B cell (primary cell): ENCODE data around the gene ATP5F1E. TPM values are rescaled to one million over a fixed set of nuclear protein-coding genes. Genes with fewer than 3 reads are reported as not detected.

Experiments used
- ATAC-seq: fragments of 200-7000 bp; cut with Tn5 transposase; one replicate; pipeline ENCODE4 v1.10.0; 2021; ENCODE audit warnings: low read depth, mild to moderate bottlenecking, moderate number of reproducible peaks, moderate library complexity
- CTCF ChIA-PET: fragments of 350-600 bp; sonication (Branson Sonifier 250); formaldehyde crosslinking; loops from one replicate; lab custom pipeline; 2021; ENCODE audit warnings: antibody characterized with exemption, inconsistent platforms; lab: Charles Lee
- POLR2A ChIA-PET: fragments of 350-600 bp; sonication (Branson Sonifier 250); formaldehyde crosslinking; loops from one replicate; lab custom pipeline; 2021; ENCODE audit warnings: antibody characterized with exemption; lab: Charles Lee
- DNase-seq: peaks from one replicate; pipeline ENCODE4 v3.0.0; 2013
- H2AFZ ChIP-seq: 2 replicates; pipeline ENCODE4 v1.6.1; 2012; ENCODE audit warnings: mild to moderate bottlenecking, low read depth, low read length; ENCODE audit not compliant: insufficient read depth, poor library complexity, severe bottlenecking
- H3K27ac ChIP-seq, 2 donors: 1 replicate in 1 of 2; 2 replicates in 1 of 2; pipeline ENCODE4 v1.5.1; 2012 to 2013; ENCODE audit warnings: low read length in 2 of 2, mild to moderate bottlenecking in 2 of 2, moderate library complexity in 1 of 2
- H3K27me3 ChIP-seq, 4 experiments: fragments of 200-600 bp in 1 of 4; sonication (generic) in 1 of 4; replicated peaks in 1 of 4; 1 replicate in 2 of 4; 2 replicates in 2 of 4; pipeline versions ENCODE4 v1.6.1 to v1.7.0; 2013 to 2016; ENCODE audit warnings: low read length in 3 of 4, mild to moderate bottlenecking in 2 of 4, mixed read lengths in 1 of 4, moderate library complexity in 1 of 4; ENCODE audit not compliant: insufficient read depth in 4 of 4, control insufficient read depth in 3 of 4; ENCODE audit errors: control extremely low read depth in 1 of 4
- H3K36me3 ChIP-seq, 2 experiments: replicated peaks in 1 of 2; 1 replicate in 1 of 2; 2 replicates in 1 of 2; pipeline versions ENCODE4 v1.6.1 to v1.7.1; 2013; ENCODE audit warnings: low read length in 1 of 2; ENCODE audit not compliant: insufficient read depth in 2 of 2, control insufficient read depth in 1 of 2; ENCODE audit errors: control extremely low read depth in 1 of 2, extremely low read depth in 1 of 2
- H3K4me1 ChIP-seq, 2 donors: fragments of 200-600 bp in 1 of 2; sonication (generic) in 1 of 2; 1 replicate in 1 of 2; 2 replicates in 1 of 2; pipeline versions ENCODE4 v1.5.1 to v1.6.1; 2013 to 2017; ENCODE audit warnings: low read length in 2 of 2; ENCODE audit not compliant: control insufficient read depth in 2 of 2, insufficient read depth in 2 of 2
- H3K4me2 ChIP-seq: replicated peaks from 2 replicates; pipeline ENCODE3; 2012; ENCODE audit warnings: mild to moderate bottlenecking, low read depth, low read length; ENCODE audit not compliant: poor library complexity, severe bottlenecking
- H3K4me3 ChIP-seq, 5 experiments: fragments of 200-600 bp in 1 of 5; sonication (generic) in 1 of 5; 1 replicate in 3 of 5; 2 replicates in 2 of 5; pipeline versions ENCODE4 v1.5.1 to v1.7.0; 2011 to 2016; ENCODE audit warnings: low read length in 4 of 5, mild to moderate bottlenecking in 4 of 5, low read depth in 2 of 5, control low read depth in 1 of 5, moderate library complexity in 1 of 5; ENCODE audit not compliant: insufficient read depth in 1 of 5; ENCODE audit errors: control extremely low read depth in 1 of 5, extremely low read depth in 1 of 5
- H3K79me2 ChIP-seq: fragments of 200-600 bp; sonication (generic); one replicate; pipeline ENCODE4 v1.6.0; 2016; ENCODE audit warnings: low read length; ENCODE audit not compliant: control insufficient read depth, insufficient read depth
- H3K9ac ChIP-seq: fragments of 200-600 bp; sonication (generic); 2 replicates; pipeline ENCODE4 v1.6.1; 2017; ENCODE audit warnings: mild to moderate bottlenecking, low read length, moderate library complexity
- H3K9me3 ChIP-seq, 3 donors: one replicate each; pipeline versions ENCODE4 v1.6.1 to v1.7.1; 2013; ENCODE audit warnings: low read length in 2 of 3; ENCODE audit not compliant: control insufficient read depth in 2 of 3, insufficient read depth in 1 of 3; ENCODE audit errors: control extremely low read depth in 1 of 3
- H4K20me1 ChIP-seq: 2 replicates; pipeline ENCODE4 v1.6.0; 2012; ENCODE audit warnings: mild to moderate bottlenecking, low read length; ENCODE audit not compliant: insufficient read depth, control insufficient read depth, poor library complexity, severe bottlenecking
- H3K27ac Mint-ChIP-seq: one replicate; pipeline ENCODE4 v1.8.0; 2021; ENCODE audit warnings: mixed read lengths
- H3K27me3 Mint-ChIP-seq: one replicate; pipeline ENCODE4 v1.8.0; 2021; ENCODE audit warnings: mixed read lengths
- H3K4me1 Mint-ChIP-seq: one replicate; pipeline ENCODE4 v1.8.0; 2021; ENCODE audit warnings: mixed read lengths
- H3K4me3 Mint-ChIP-seq: one replicate; pipeline ENCODE4 v1.8.0; 2021; ENCODE audit warnings: mixed read lengths
- H3K9me3 Mint-ChIP-seq: one replicate; pipeline ENCODE4 v1.8.0; 2022; ENCODE audit warnings: mixed read lengths; ENCODE audit not compliant: insufficient read depth
- EZH2 ChIP-seq: IDR thresholded peaks from 2 replicates; pipeline ENCODE4 v1.6.1; 2012; ENCODE audit warnings: borderline replicate concordance, low read depth, mild to moderate bottlenecking, moderate library complexity, low read length; ENCODE audit not compliant: insufficient read depth, poor library complexity, severe bottlenecking
- WGBS: methylation state at CpG from one replicate; pipeline ENCODE4 v1.1.5; 2013; ENCODE audit warnings: missing lambda C conversion rate; ENCODE audit not compliant: insufficient coverage; 5-methylcytosine and 5-hydroxymethylcytosine counted together
- intact Hi-C: fragments of 100-400 bp; cut with micrococcal nuclease; formaldehyde crosslinking; loops from one replicate; pipeline ENCODE4 v1.10.0; 2022
- polyA plus RNA-seq: library from polyadenylated mRNA; depleted of rRNA; stranded (reverse); fragments of >200 nt; gene quantifications from 2 replicates; pipeline ENCODE4 v1.2.3, GENCODE V29; 2012
- total RNA-seq, 2 donors: library from RNA; stranded (reverse); fragments of 120-200 nt in 1 of 2; gene quantifications; 1 replicate in 1 of 2; 2 replicates in 1 of 2; pipeline versions ENCODE4 v1.2.3 to v1.2.4, GENCODE V29; 2013 to 2022
- TF ChIP-seq, protein P1 (sequence below): fragments of 200-600 bp; IDR thresholded peaks from one replicate; pipeline ENCODE4 v1.8.0; 2022; ENCODE audit warnings: antibody characterized with exemption, mild to moderate bottlenecking

ATP5F1E gene
- total and polyA plus RNA-seq, 2 donors (not counting 1 experiment from before 2014, with no cell fraction given): 22.2 to 55.0 TPM

DNA sequence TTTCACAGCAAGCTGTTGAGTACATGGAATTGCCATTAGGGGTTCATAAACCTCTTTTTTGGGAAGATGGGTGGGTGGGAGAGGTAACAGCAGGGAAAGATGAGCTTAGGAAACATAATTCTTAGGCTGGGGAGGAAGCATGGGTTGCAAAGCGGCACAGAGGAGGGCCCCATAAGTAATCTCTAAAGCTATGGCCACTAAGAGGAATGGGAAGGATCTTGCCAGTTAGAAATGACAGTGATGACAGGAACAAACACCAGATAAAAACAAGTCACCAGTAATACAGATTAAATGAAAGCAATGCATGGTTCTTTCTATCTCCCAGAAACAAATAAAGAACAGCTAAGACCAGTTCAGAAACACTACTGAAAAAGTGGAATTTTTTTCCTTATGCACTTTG lies 41.4 kb upstream of the ATP5F1E start:
- TF ChIP-seq EZH2: no peak
- TF ChIP-seq, protein P1, sequence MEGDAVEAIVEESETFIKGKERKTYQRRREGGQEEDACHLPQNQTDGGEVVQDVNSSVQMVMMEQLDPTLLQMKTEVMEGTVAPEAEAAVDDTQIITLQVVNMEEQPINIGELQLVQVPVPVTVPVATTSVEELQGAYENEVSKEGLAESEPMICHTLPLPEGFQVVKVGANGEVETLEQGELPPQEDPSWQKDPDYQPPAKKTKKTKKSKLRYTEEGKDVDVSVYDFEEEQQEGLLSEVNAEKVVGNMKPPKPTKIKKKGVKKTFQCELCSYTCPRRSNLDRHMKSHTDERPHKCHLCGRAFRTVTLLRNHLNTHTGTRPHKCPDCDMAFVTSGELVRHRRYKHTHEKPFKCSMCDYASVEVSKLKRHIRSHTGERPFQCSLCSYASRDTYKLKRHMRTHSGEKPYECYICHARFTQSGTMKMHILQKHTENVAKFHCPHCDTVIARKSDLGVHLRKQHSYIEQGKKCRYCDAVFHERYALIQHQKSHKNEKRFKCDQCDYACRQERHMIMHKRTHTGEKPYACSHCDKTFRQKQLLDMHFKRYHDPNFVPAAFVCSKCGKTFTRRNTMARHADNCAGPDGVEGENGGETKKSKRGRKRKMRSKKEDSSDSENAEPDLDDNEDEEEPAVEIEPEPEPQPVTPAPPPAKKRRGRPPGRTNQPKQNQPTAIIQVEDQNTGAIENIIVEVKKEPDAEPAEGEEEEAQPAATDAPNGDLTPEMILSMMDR: no peak

DNA sequence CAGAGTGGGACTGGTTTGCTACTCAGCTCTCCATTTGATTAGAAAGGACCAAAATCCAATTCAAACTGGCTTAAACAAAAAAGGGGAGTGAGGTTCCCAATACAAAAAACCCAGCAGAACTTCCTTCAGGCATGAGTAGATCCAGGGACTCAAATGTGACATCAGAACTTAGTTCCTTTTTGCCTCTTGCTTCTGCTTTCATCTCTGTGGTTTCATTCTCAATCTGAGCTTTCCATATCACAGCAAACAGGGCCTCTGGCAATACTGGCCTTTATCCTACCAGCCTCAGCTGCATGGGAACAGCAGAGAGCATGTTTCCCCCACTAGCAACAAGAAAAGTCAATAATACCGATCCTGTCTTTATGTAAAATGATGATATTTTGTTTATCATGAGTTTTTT lies 39.1 kb upstream of the ATP5F1E start:
- no peak overlapping the region for H2AFZ ChIP-seq
- no peak overlapping the region for H3K4me3 ChIP-seq
- peak overlapping the region; percentile 82 for H3K27ac Mint-ChIP-seq
- H3K9me3 ChIP-seq: no peaks in the 10 kb centered on the region
- H3K4me1 Mint-ChIP-seq: peaks cover 14% of the 10 kb centered on the region
- intact Hi-C loops: no loop called here
- peak; percentile 69 for ATAC-seq
- no peaks in the 10 kb centered on the region for H4K20me1 ChIP-seq
- no peak overlapping the region for H3K27ac ChIP-seq
- CTCF ChIA-PET: interaction anchor here (0.6 to 2.4 kb wide), 5 partner anchors 12 to 151 kb away, joined by 3 to 13 read pairs (median 4); no protein-coding TSS in a partner anchor
- no peaks in the 10 kb centered on the region for H3K36me3 ChIP-seq
- peak overlapping the region; percentile 14 for H3K4me2 ChIP-seq
- H3K4me1 ChIP-seq: peaks cover 8 to 11% of the 10 kb centered on the region in 2 donors
- no CpG with 5 or more reads among the region's 1 CpG for WGBS
- DNase-seq: peak; percentile 66
- POLR2A ChIA-PET: no interaction called here
- H3K27me3 Mint-ChIP-seq: peaks cover 19% of the 10 kb centered on the region
- TF ChIP-seq, protein P1: no peak
- no peak for TF ChIP-seq EZH2
- no peaks in the 10 kb centered on the region for H3K9me3 Mint-ChIP-seq
- H3K9ac ChIP-seq: no peak overlapping the region
- peaks cover 0 to 3% (median 0%) of the 10 kb centered on the region in 4 experiments for H3K27me3 ChIP-seq
- H3K4me3 Mint-ChIP-seq: no peak overlapping the region
- H3K79me2 ChIP-seq: no peaks in the 10 kb centered on the region

More for the DNA sequence above, 41.4 kb upstream of the ATP5F1E start:
- Histone ChIP-seq H3K79me2 (no peaks in the 10 kb centered on the region), H3K27ac (no peak overlapping the region), H3K36me3 (no peaks in the 10 kb centered on the region), H3K27me3 (peaks cover 0 to 9% (median 1%) of the 10 kb centered on the region in 4 experiments), H3K4me1 (peaks cover 13 to 16% of the 10 kb centered on the region in 2 donors), H3K4me3 (no peak overlapping the region), H3K9ac (no peak overlapping the region), H4K20me1 (no peaks in the 10 kb centered on the region), H2AFZ (no peak overlapping the region), H3K9me3 (no peaks in the 10 kb centered on the region), H3K4me2 (no peak overlapping the region)
- ATAC-seq: no peak
- intact Hi-C loops: no loop called here
- Mint-ChIP-seq H3K9me3 (no peaks in the 10 kb centered on the region), H3K27me3 (peaks cover 23% of the 10 kb centered on the region), H3K27ac (no peak overlapping the region), H3K4me1 (peaks cover 21% of the 10 kb centered on the region), H3K4me3 (no peak overlapping the region)
- WGBS: no CpG with 5 or more reads among the region's 1 CpG
- CTCF ChIA-PET: interaction anchor here (1.1 to 1.7 kb wide), 2 partner anchors 204 to 207 kb away, joined by 3 to 4 read pairs; no protein-coding TSS in a partner anchor
- DNase-seq: no peak
- POLR2A ChIA-PET: no interaction called here
